ENCODE measurements around the gene PRR14.

- no peak for TF ChIP-seq PATZ1 (CRISPR knock-in tag; IDR thresholded peaks at IDR 0.05; ENCODE audit: borderline replicate concordance)
- TF ChIP-seq TOX (CRISPR knock-in tag; IDR thresholded peaks at IDR 0.05; ENCODE audit: borderline replicate concordance): no peak
- TF ChIP-seq ZFP3 (CRISPR knock-in tag; IDR thresholded peaks at IDR 0.05): no peak
- TF ChIP-seq CSDC2 (CRISPR knock-in tag; IDR thresholded peaks at IDR 0.05): no peak
- TF ChIP-seq CSRNP3 (CRISPR knock-in tag; IDR thresholded peaks at IDR 0.05): no peak
- no peak for TF ChIP-seq ZFP30 (CRISPR knock-in tag; IDR thresholded peaks at IDR 0.05)
- no peak for TF ChIP-seq RARB (CRISPR knock-in tag; IDR thresholded peaks at IDR 0.05)
- no peak for TF ChIP-seq OSR1 (CRISPR knock-in tag; IDR thresholded peaks at IDR 0.05)
- TF ChIP-seq ZC3H10 (CRISPR knock-in tag; IDR thresholded peaks at IDR 0.05): no peak
- TF ChIP-seq, protein P1, sequence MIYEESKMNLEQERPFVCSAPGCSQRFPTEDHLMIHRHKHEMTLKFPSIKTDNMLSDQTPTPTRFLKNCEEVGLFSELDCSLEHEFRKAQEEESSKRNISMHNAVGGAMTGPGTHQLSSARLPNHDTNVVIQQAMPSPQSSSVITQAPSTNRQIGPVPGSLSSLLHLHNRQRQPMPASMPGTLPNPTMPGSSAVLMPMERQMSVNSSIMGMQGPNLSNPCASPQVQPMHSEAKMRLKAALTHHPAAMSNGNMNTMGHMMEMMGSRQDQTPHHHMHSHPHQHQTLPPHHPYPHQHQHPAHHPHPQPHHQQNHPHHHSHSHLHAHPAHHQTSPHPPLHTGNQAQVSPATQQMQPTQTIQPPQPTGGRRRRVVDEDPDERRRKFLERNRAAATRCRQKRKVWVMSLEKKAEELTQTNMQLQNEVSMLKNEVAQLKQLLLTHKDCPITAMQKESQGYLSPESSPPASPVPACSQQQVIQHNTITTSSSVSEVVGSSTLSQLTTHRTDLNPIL (CRISPR knock-in tag; IDR thresholded peaks at IDR 0.05; ENCODE audit: low read depth): no peak
- no peak for TF ChIP-seq TCF4 (CRISPR knock-in tag; IDR thresholded peaks at IDR 0.05; ENCODE audit: borderline replicate concordance)
- TF ChIP-seq ZNF8 (CRISPR knock-in tag; IDR thresholded peaks at IDR 0.05): no peak
These were observed 24.4 kb downstream of the PRR14 start for GRCh38 chr16:30675143-30675542.

Data from SK-N-SH treated with all-trans-retinoic acid at 6 μM for 48 hours (cell line).